ENCODE data around the gene IRF6. TPM values are rescaled to one million over a fixed set of nuclear protein-coding genes. Genes with fewer than 3 reads are reported as not detected.
A peak's percentile ranks its signal among the peaks of the same experiment; 100 is the strongest.

IRF6 gene
- total RNA-seq, 1 donor from 2014 or later: 0.42 TPM

GRCh38 chr1:209769171-209769904 lies 36.6 kb downstream of the IRF6 start:
- intact Hi-C loops (cut with micrococcal nuclease): no loop called here
- ChIA-PET CTCF (interaction anchor here (1.0 to 5.4 kb wide), 4 partner anchors 14 to 76 kb away, joined by 4 to 88 read pairs (median 9); partner anchors contain the start of gene TRAF3IP3), POLR2A (interaction anchor here (0.8 to 5.0 kb wide), 12 partner anchors 9 to 72 kb away, joined by 3 to 175 read pairs (median 7); partner anchors contain the start of genes C1orf74, TRAF3IP3 and UTP25)
- ATAC-seq (ENCODE audit: low read depth) (peak; percentile 43), DNase-seq (no peak)
- Mint-ChIP-seq H3K4me3 (no peak overlapping the region), H3K27ac (no peak overlapping the region), H3K9me3 (no peaks in the 10 kb centered on the region), H3K27me3 (no peaks in the 10 kb centered on the region), H3K36me3 (ENCODE audit: low read depth) (peaks cover 41% of the 10 kb centered on the region), H3K4me1 (peaks cover 16% of the 10 kb centered on the region)
- TF ChIP-seq, protein P1, sequence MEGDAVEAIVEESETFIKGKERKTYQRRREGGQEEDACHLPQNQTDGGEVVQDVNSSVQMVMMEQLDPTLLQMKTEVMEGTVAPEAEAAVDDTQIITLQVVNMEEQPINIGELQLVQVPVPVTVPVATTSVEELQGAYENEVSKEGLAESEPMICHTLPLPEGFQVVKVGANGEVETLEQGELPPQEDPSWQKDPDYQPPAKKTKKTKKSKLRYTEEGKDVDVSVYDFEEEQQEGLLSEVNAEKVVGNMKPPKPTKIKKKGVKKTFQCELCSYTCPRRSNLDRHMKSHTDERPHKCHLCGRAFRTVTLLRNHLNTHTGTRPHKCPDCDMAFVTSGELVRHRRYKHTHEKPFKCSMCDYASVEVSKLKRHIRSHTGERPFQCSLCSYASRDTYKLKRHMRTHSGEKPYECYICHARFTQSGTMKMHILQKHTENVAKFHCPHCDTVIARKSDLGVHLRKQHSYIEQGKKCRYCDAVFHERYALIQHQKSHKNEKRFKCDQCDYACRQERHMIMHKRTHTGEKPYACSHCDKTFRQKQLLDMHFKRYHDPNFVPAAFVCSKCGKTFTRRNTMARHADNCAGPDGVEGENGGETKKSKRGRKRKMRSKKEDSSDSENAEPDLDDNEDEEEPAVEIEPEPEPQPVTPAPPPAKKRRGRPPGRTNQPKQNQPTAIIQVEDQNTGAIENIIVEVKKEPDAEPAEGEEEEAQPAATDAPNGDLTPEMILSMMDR (IDR thresholded peaks at IDR 0.05): no peak

DNA sequence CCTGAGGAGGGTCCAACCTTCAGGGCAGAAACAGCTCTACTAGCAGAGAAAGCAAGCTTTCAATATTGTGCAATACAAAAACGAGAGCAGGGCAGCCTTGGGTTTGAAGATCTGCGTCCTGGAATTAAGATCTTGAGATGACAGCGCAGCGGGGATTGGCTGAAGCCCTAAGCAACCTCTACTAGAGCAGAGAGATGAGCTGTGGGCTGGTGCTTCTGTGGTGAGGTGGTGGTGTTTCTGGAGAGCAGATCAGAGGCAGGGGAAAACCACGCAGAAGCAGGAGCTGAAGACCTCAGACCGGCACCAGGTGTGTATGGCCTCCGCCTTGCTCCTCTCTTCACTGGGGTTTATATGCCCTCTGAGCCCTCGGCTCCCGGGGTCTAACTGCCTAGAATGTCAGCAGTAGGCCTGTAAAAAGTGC lies 37.6 kb downstream of the IRF6 start:
- Mint-ChIP-seq H3K27me3 (no peaks in the 10 kb centered on the region), H3K27ac (no peak overlapping the region), H3K36me3 (ENCODE audit: low read depth) (peaks cover 47% of the 10 kb centered on the region), H3K4me1 (peaks cover 24% of the 10 kb centered on the region), H3K9me3 (no peaks in the 10 kb centered on the region), H3K4me3 (no peak overlapping the region)
- intact Hi-C loops (cut with micrococcal nuclease): loop anchor here (1.0 kb wide), 4 partner anchors 12 to 38 kb away; partner anchors contain the start of genes C1orf74, IRF6 and TRAF3IP3
- POLR2A ChIA-PET: interaction anchor here (0.6 to 5.0 kb wide), 10 partner anchors 8 to 59 kb away, joined by 3 to 175 read pairs (median 12); partner anchors contain the start of genes C1orf74, TRAF3IP3 and UTP25
- TF ChIP-seq, protein P1 (IDR thresholded peaks at IDR 0.05): no peak
- ATAC-seq (ENCODE audit: low read depth): peak; percentile 93
- peak; percentile 51 for DNase-seq
- CTCF ChIA-PET: interaction anchor here (2.8 to 5.4 kb wide), 2 partner anchors 15 to 55 kb away, joined by 14 to 88 read pairs; partner anchors contain the start of gene TRAF3IP3

- peaks cover 29% of the 10 kb centered on the region for H3K4me1 Mint-ChIP-seq
- intact Hi-C loops (cut with micrococcal nuclease): loop anchor here (1.0 kb wide), 4 partner anchors 11 to 39 kb away; partner anchors contain the start of genes C1orf74, IRF6 and TRAF3IP3
- no peaks in the 10 kb centered on the region for H3K9me3 Mint-ChIP-seq
- H3K4me3 Mint-ChIP-seq: no peak overlapping the region
- TF ChIP-seq, protein P1 (IDR thresholded peaks at IDR 0.05): no peak
- POLR2A ChIA-PET: interaction anchor here (0.7 to 5.0 kb wide), 9 partner anchors 8 to 563 kb away, joined by 3 to 175 read pairs (median 9); partner anchors contain the start of genes C1orf74, TRAF3IP3 and UTP25
- no peak for ATAC-seq (ENCODE audit: low read depth)
- peaks cover 54% of the 10 kb centered on the region for H3K36me3 Mint-ChIP-seq (ENCODE audit: low read depth)
- no peaks in the 10 kb centered on the region for H3K27me3 Mint-ChIP-seq
- CTCF ChIA-PET: interaction anchor here (2.8 to 5.4 kb wide), 2 partner anchors 15 to 55 kb away, joined by 14 to 88 read pairs; partner anchors contain the start of gene TRAF3IP3
- H3K27ac Mint-ChIP-seq: no peak overlapping the region
- DNase-seq: no peak
Observed at GRCh38 chr1:209767706-209768105, 38.2 kb downstream of the IRF6 start.

DNA sequence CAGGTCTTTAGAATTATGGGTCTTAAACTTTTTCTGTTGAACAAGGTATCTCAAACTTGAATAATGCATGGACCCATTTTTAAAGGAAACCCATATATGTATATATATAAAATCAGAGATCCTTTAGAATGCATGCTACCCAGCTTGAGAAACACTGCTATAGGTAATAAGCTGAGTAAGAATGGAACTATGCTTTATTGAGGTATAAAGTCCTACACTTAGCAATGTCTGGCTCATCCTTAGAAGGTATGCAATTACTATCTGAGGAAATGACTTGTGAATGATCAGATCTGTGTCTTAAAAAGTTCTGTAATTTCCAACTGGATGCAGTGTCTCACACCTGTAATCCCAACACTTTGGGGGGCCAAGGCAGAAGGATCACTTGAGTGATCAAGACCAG lies 38.8 kb downstream of the IRF6 start:
- no peak for ATAC-seq (ENCODE audit: low read depth)

More for the DNA sequence above, 38.8 kb downstream of the IRF6 start:
- intact Hi-C loops (cut with micrococcal nuclease): no loop called here
- Mint-ChIP-seq H3K9me3 (no peaks in the 10 kb centered on the region), H3K27me3 (no peaks in the 10 kb centered on the region), H3K4me3 (peak overlapping the region; percentile 7), H3K36me3 (ENCODE audit: low read depth) (peaks cover 60% of the 10 kb centered on the region), H3K4me1 (peaks cover 35% of the 10 kb centered on the region), H3K27ac (peak overlapping the region; percentile 75)
- TF ChIP-seq, protein P1 (IDR thresholded peaks at IDR 0.05): no peak
- DNase-seq: no peak
- CTCF ChIA-PET: interaction anchor here (2.8 to 5.4 kb wide), 2 partner anchors 14 to 56 kb away, joined by 14 to 88 read pairs; partner anchors contain the start of gene TRAF3IP3
- POLR2A ChIA-PET: interaction anchor here (1.0 to 5.0 kb wide), 6 partner anchors 8 to 18 kb away, joined by 3 to 175 read pairs (median 15); partner anchors contain the start of genes C1orf74 and TRAF3IP3
